ENCODE results near the gene SPG21. TPM values are rescaled to one million over a fixed set of nuclear protein-coding genes. Genes with fewer than 3 reads are reported as not detected.

The SPG21 gene
- total RNA-seq, 1 experiment from 2014 or later, result 66.6 TPM

- Histone ChIP-seq H3K4ac (ENCODE audit: low read depth, low read length) (no peak overlapping the region), H2BK15ac (ENCODE audit: low read depth, low read length) (no peak overlapping the region), H2BK12ac (ENCODE audit: insufficient read length, low read depth, low read length) (no peak overlapping the region), H3K9me3 (ENCODE audit: control insufficient read depth, low read depth, low read length) (no peaks in the 10 kb centered on the region), H3T11ph (ENCODE audit: low read length) (no peak overlapping the region), H2AK5ac (ENCODE audit: insufficient read length, low read length) (no peak overlapping the region), H2BK20ac (ENCODE audit: low read depth, low read length, poor library complexity, severe bottlenecking) (no peak overlapping the region), H3K56ac (ENCODE audit: insufficient read length, low read depth, low read length) (no peak overlapping the region), H2BK120ac (ENCODE audit: low read depth, low read length, poor library complexity, severe bottlenecking) (no peak overlapping the region), H4K91ac (ENCODE audit: insufficient read length, low read depth, low read length) (no peak overlapping the region), H3K27ac (ENCODE audit: insufficient read length, low read depth, low read length) (no peak overlapping the region), H4K8ac (replicated peaks; ENCODE audit: insufficient read length, low read depth, low read length) (no peak overlapping the region), H3K18ac (ENCODE audit: insufficient read length, low read depth, low read length) (no peak overlapping the region), H3K14ac (ENCODE audit: insufficient read depth, low read length) (no peak overlapping the region), H3K23me2 (ENCODE audit: insufficient read length, low read depth, low read length, poor library complexity, severe bottlenecking) (no peaks in the 10 kb centered on the region), H2AFZ (ENCODE audit: low read length) (no peak overlapping the region), H2BK5ac (ENCODE audit: insufficient read length, low read length) (no peak overlapping the region), H3K4me2 (ENCODE audit: insufficient read depth, insufficient read length, low read length) (no peak overlapping the region), H3K79me2 (ENCODE audit: insufficient read depth, low read length) (no peaks in the 10 kb centered on the region), H3K4me1 (ENCODE audit: insufficient read depth, low read length) (peaks cover 10% of the 10 kb centered on the region; the same call in 1 of the 2 replicates), H3K9ac (ENCODE audit: extremely low read depth, insufficient read length, low read length) (no peak overlapping the region), H3K27me3 (ENCODE audit: insufficient read depth, low read length) (no peaks in the 10 kb centered on the region; the same call in 1 of the 2 replicates), H4K5ac (ENCODE audit: insufficient read length, low read depth, low read length) (no peak overlapping the region), H4K20me1 (ENCODE audit: control insufficient read depth, insufficient read depth, insufficient read length) (no peaks in the 10 kb centered on the region), H3K23ac (ENCODE audit: insufficient read length, low read depth, low read length) (no peak overlapping the region), H3K79me1 (ENCODE audit: insufficient read depth, low read depth, low read length, poor library complexity, severe bottlenecking) (no peaks in the 10 kb centered on the region)
- no peak overlapping the region for H3K4me3 Mint-ChIP-seq
- WGBS (ENCODE audit: extremely low coverage, insufficient read length, low lambda C conversion rate), result no CpG with 5 or more reads among the region's 4 CpGs
- H3K36me3 Mint-ChIP-seq (ENCODE audit: insufficient read depth in 1 of 3, low read depth in 3 of 3), result peaks cover 2 to 13% (median 6%) of the 10 kb centered on the region in 3 experiments; a peak in 3 of 7 replicates
- TF ChIP-seq CTCF (conservative IDR thresholded peaks at IDR 0.05), result no peak
- H3K9me3 Mint-ChIP-seq, result no peaks in the 10 kb centered on the region
- peaks cover 35 to 48% of the 10 kb centered on the region in 2 experiments for H3K4me1 Mint-ChIP-seq
- no peak overlapping the region for H3K27ac Mint-ChIP-seq
- DNase-seq, result no peak
- peaks cover 10% of the 10 kb centered on the region for H3K27me3 Mint-ChIP-seq (ENCODE audit: low read depth)
Observed at GRCh38 chr15:64919721-64920120, 70.0 kb downstream of the SPG21 start.
